Prostate gland (tissue), 2 donors: ENCODE data around the gene FTH1.

Experiments
- CTCF ChIP-seq, 4 experiments: fragments of 200-600 bp in 2 of 4; fragments of 450-650 bp in 2 of 4; sonication (generic) in 2 of 4; IDR thresholded peaks; 1 replicate in 3 of 4; 2 replicates in 1 of 4; pipeline ENCODE4 v1.5.1; 2016 to 2019; ENCODE audit warnings: antibody characterized with exemption in 4 of 4, mild to moderate bottlenecking in 2 of 4, moderate library complexity in 2 of 4
- POLR2A ChIP-seq: fragments of 450-650 bp; IDR thresholded peaks from one replicate; pipeline ENCODE4 v1.6.1; 2016; ENCODE audit warnings: antibody characterized with exemption, mild to moderate bottlenecking
- POLR2AphosphoS5 ChIP-seq: sonication (generic); formaldehyde crosslinking; IDR thresholded peaks from one replicate; pipeline ENCODE4 v1.6.1; 2017; ENCODE audit warnings: antibody characterized with exemption

GRCh38 chr11:61975638-61976419 lies 8.4 kb upstream of the FTH1 start:
- TF ChIP-seq CTCF (IDR thresholded peaks at IDR 0.05) (no peak), POLR2AphosphoS5 (no peak), POLR2A (no peak)
